Neuron (in vitro differentiated cells): ENCODE measurements around the gene BLOC1S3.
"Not testable (repeated sequence)": the region's sequence is repeated elsewhere in the genome, so short reads cannot be mapped to it uniquely, and the experiment has no call there.

ENCODE experiments used
- H2AFZ ChIP-seq: one replicate; pipeline ENCODE4 v1.6.1; 2013; ENCODE audit warnings: low read depth, mild to moderate bottlenecking, inconsistent platforms, low read length, moderate library complexity
- H3K27me3 ChIP-seq: one replicate; pipeline ENCODE4 v1.6.1; 2013; ENCODE audit warnings: low read length; ENCODE audit not compliant: insufficient read depth
- H3K36me3 ChIP-seq: one replicate; pipeline ENCODE4 v1.6.1; 2013; ENCODE audit warnings: low read length; ENCODE audit not compliant: insufficient read depth
- H3K4me1 ChIP-seq: one replicate; pipeline ENCODE4 v1.6.1; 2013; ENCODE audit warnings: low read length; ENCODE audit not compliant: insufficient read depth
- H3K4me3 ChIP-seq: 2 replicates; pipeline ENCODE4 v1.5.1; 2013; ENCODE audit warnings: mild to moderate bottlenecking, low read length, moderate library complexity
- H3K9me3 ChIP-seq: one replicate; pipeline ENCODE4 v1.6.1; 2013; ENCODE audit warnings: low read length

BLOC1S3 gene

GRCh38 chr19:45218426-45218825 is 39.8 kb downstream of the BLOC1S3 start:
- Histone ChIP-seq H2AFZ (no peak overlapping the region), H3K9me3 (no peaks in the 10 kb centered on the region), H3K27me3 (peaks cover 18% of the 10 kb centered on the region), H3K4me1 (no peaks in the 10 kb centered on the region), H3K36me3 (no peaks in the 10 kb centered on the region), H3K4me3 (no peak overlapping the region)

- Histone ChIP-seq H3K4me1 (no peaks in the 10 kb centered on the region), H3K9me3 (no peaks in the 10 kb centered on the region), H3K36me3 (no peaks in the 10 kb centered on the region), H3K4me3 (no peak overlapping the region), H2AFZ (no peak overlapping the region), H3K27me3 (peaks cover 18% of the 10 kb centered on the region)
These were observed 40.5 kb downstream of the BLOC1S3 start for GRCh38 chr19:45218911-45219743.

- H3K4me3 ChIP-seq: no peak overlapping the region
- peaks cover 3% of the 10 kb centered on the region for H3K27me3 ChIP-seq
- no peaks in the 10 kb centered on the region for H3K4me1 ChIP-seq
- no peaks in the 10 kb centered on the region for H3K36me3 ChIP-seq
- H2AFZ ChIP-seq: no peak overlapping the region
- no peaks in the 10 kb centered on the region for H3K9me3 ChIP-seq
These were observed 44.1 kb downstream of the BLOC1S3 start for GRCh38 chr19:45222724-45223123.

GRCh38 chr19:45223879-45224278 is 45.3 kb downstream of the BLOC1S3 start:
- Histone ChIP-seq H3K9me3 (no peaks in the 10 kb centered on the region), H3K4me3 (no peak overlapping the region), H3K27me3 (peaks cover 2% of the 10 kb centered on the region), H3K36me3 (no peaks in the 10 kb centered on the region), H2AFZ (no peak overlapping the region), H3K4me1 (no peaks in the 10 kb centered on the region)

- Histone ChIP-seq H3K27me3 (no peaks in the 10 kb centered on the region), H3K9me3 (no peaks in the 10 kb centered on the region), H3K4me3 (no peak overlapping the region), H3K36me3 (no peaks in the 10 kb centered on the region), H2AFZ (no peak overlapping the region), H3K4me1 (no peaks in the 10 kb centered on the region)
These were observed 46.1 kb downstream of the BLOC1S3 start for GRCh38 chr19:45224645-45225044.

- not testable (repeated sequence) for H2AFZ ChIP-seq, H3K27me3 ChIP-seq, H3K4me3 ChIP-seq, H3K36me3 ChIP-seq, H3K9me3 ChIP-seq, H3K4me1 ChIP-seq
These were observed 50.5 kb downstream of the BLOC1S3 start for GRCh38 chr19:45229056-45229455.
